Posterior cingulate gyrus (tissue), 11 donors: ENCODE results near the gene KLF8.
"Not testable (repeated sequence)": the region's sequence is repeated elsewhere in the genome, so short reads cannot be mapped to it uniquely, and the experiment has no call there.

Experiments used
- DNase-seq, 10 donors: peaks; one replicate each; pipeline versions ENCODE4 v3.0.0 to v3.0.0-alpha.2; 2020 to 2021; ENCODE audit warnings: mixed read lengths in 3 of 10
- intact Hi-C: fragments of 100-400 bp; cut with DNase I; formaldehyde crosslinking; loops from one replicate; pipeline ENCODE4 v1.15.1; 2023

The KLF8 gene

GRCh38 chrX:56232221-56233082, at the start of gene KLF8:
TSS of gene KLF8 (plus strand) at chrX:56232356. CDS start at chrX:56233335, 979 bp downstream.
- intact Hi-C loops, result no loop called here
- DNase-seq, result peak in 3 of 10 donors; percentile 6 to 79 (median 65)

GRCh38 chrX:56206945-56207344, 25.2 kb upstream of the KLF8 start:
- DNase-seq, intact Hi-C loops: not testable (repeated sequence)

GRCh38 chrX:56211701-56212100, 20.5 kb upstream of the KLF8 start:
- DNase-seq, result no peak
- intact Hi-C loops, result no loop called here

GRCh38 chrX:56216332-56216731, 15.8 kb upstream of the KLF8 start:
- intact Hi-C loops, result no loop called here
- no peak for DNase-seq

- DNase-seq, result no peak
- intact Hi-C loops, result no loop called here
Measured at GRCh38 chrX:56219700-56220099, 12.5 kb upstream of the KLF8 start.

- DNase-seq, result no peak
- intact Hi-C loops, result no loop called here
Measured at GRCh38 chrX:56221101-56221500, 11.1 kb upstream of the KLF8 start.

- DNase-seq, result peak in 2 of 10 donors; percentile 71 to 79
- intact Hi-C loops, result no loop called here
Measured at GRCh38 chrX:56222473-56223000, 9.6 kb upstream of the KLF8 start.

- intact Hi-C loops, result no loop called here
- no peak for DNase-seq
Measured at GRCh38 chrX:56226980-56227379, 5.2 kb upstream of the KLF8 start.

- intact Hi-C loops, result no loop called here
Measured at GRCh38 chrX:56228914-56229313, 3.2 kb upstream of the KLF8 start.

GRCh38 chrX:56231537-56232090, 542 bp upstream of the KLF8 start:
- DNase-seq, result peak in 1 of 10 donors; percentile 2
- intact Hi-C loops, result no loop called here

More at GRCh38 chrX:56228914-56229313, 3.2 kb upstream of the KLF8 start:
- no peak for DNase-seq

- DNase-seq, result peak in 2 of 10 donors; percentile 2 to 25
- intact Hi-C loops, result no loop called here
Measured at GRCh38 chrX:56233100-56233499, 944 bp downstream of the KLF8 start.

GRCh38 chrX:56233682-56234081, 1.5 kb downstream of the KLF8 start:
- DNase-seq, result peak in 5 of 10 donors; percentile 10 to 87 (median 68)

GRCh38 chrX:56248492-56248891, 16.3 kb downstream of the KLF8 start:
- intact Hi-C loops, result no loop called here
- peak in 8 of 10 donors; percentile 18 to 87 (median 36) for DNase-seq

More at GRCh38 chrX:56233682-56234081, 1.5 kb downstream of the KLF8 start:
- intact Hi-C loops, result no loop called here

GRCh38 chrX:56253832-56254703, 21.9 kb downstream of the KLF8 start:
- no peak for DNase-seq
- intact Hi-C loops, result no loop called here

GRCh38 chrX:56268888-56269287, 36.7 kb downstream of the KLF8 start:
- no peak for DNase-seq
- intact Hi-C loops, result no loop called here

GRCh38 chrX:56278692-56279091, 46.5 kb downstream of the KLF8 start:
- no peak for DNase-seq
- intact Hi-C loops, result no loop called here

- intact Hi-C loops, result loop anchor here (2.0 kb wide), 1 partner anchor 447 kb away; no protein-coding TSS in a partner anchor
- DNase-seq, result no peak
Measured at GRCh38 chrX:56279863-56280262, 47.7 kb downstream of the KLF8 start.

GRCh38 chrX:56281789-56282188, 49.6 kb downstream of the KLF8 start:
- DNase-seq, result no peak
- intact Hi-C loops, result loop anchor here (2.0 kb wide), 1 partner anchor 445 kb away; no protein-coding TSS in a partner anchor

GRCh38 chrX:56284269-56284668, 52.1 kb downstream of the KLF8 start:
- peak in 1 of 10 donors; percentile 43 for DNase-seq
- intact Hi-C loops, result no loop called here

- intact Hi-C loops, result no loop called here
- no peak for DNase-seq
Measured at GRCh38 chrX:56288608-56289007, 56.5 kb downstream of the KLF8 start.
